Fibroblast of the aortic adventitia (primary cell): ENCODE results near the gene ABCA3. TPM values are rescaled to one million over a fixed set of nuclear protein-coding genes. Genes with fewer than 3 reads are reported as not detected.

ENCODE experiments used
- DNase-seq: peaks from one replicate; pipeline ENCODE4 v3.0.0-alpha.2; 2010; ENCODE audit warnings: low read depth
- H3K4me3 ChIP-seq: 2 replicates; pipeline ENCODE4 v1.5.1; 2011; ENCODE audit warnings: low read depth, mild to moderate bottlenecking, control low read depth, low read length, moderate library complexity
- CTCF ChIP-seq: IDR thresholded peaks from 2 replicates; pipeline ENCODE4 v1.5.1; 2011; ENCODE audit warnings: mild to moderate bottlenecking, low read length, control low read depth, inconsistent platforms; ENCODE audit not compliant: insufficient read depth
- total RNA-seq: library from RNA; depleted of rRNA; stranded (reverse); fragments of >200 nt; gene quantifications from 2 replicates; pipeline ENCODE4 v1.2.3, GENCODE V29; 2012; ENCODE audit warnings: low replicate concordance

Gene ABCA3
- total RNA-seq, 1 donor: 1.8 TPM

DNA sequence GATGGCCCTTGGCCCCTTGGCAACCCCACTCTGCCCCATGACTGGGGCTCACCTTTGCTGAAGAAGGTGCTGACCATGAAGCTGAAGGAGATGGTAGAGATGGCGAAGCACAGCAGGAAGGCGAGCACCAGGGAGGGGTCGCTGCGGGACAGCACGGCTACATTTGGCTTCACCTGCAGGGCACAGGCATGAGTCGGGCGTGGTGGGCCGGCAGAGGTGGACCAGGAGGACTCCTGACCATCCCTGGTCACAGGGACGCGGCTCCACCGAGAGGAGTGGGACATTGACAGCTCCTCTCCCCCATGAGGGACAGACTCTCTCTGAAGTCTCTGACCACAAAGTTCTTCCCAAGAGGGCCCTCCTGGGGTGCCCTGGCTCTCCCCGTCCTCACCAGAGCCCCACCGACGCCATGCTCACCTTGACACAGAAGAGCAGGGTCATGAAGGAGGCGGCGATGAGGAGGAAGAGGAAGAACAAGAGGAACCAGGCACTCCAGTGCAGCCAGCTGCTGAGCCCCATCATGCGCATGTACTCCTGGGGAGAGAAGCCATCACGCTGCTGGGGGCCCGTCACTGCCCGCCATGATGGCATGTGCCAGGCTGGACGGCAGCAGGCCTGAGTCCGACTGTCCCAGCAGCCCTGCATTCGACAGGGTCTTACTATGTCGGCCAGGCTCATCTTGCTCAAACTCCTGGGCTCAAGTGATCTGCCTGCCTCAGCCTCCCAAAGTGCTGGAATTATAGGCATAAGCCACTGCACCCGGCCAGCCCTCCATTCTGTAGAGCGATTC is 23.1 kb downstream of the ABCA3 start:
- no peak for DNase-seq
- H3K4me3 ChIP-seq: no peak overlapping the region
- TF ChIP-seq CTCF: no peak

- no peak for DNase-seq
- TF ChIP-seq CTCF: no peak
- H3K4me3 ChIP-seq: no peak overlapping the region
Measured at GRCh38 chr16:2308089-2308962, 32.2 kb downstream of the ABCA3 start.

DNA sequence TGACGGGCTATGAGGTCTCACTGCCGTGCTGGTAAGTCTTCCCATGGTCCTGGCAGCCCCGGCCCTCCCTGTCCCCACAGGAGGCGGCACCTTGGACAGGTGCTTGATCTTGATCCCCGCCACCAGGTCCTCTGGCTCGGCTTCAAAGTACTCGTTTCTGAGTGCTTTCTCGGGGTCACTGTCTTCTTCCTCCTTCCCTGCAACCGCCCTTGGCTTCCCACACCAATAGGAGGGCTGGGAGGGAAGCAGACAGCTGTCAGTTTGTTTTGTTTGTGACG is 40.7 kb downstream of the ABCA3 start:
- no peak for TF ChIP-seq CTCF
- no peak for DNase-seq
- no peak overlapping the region for H3K4me3 ChIP-seq

DNA sequence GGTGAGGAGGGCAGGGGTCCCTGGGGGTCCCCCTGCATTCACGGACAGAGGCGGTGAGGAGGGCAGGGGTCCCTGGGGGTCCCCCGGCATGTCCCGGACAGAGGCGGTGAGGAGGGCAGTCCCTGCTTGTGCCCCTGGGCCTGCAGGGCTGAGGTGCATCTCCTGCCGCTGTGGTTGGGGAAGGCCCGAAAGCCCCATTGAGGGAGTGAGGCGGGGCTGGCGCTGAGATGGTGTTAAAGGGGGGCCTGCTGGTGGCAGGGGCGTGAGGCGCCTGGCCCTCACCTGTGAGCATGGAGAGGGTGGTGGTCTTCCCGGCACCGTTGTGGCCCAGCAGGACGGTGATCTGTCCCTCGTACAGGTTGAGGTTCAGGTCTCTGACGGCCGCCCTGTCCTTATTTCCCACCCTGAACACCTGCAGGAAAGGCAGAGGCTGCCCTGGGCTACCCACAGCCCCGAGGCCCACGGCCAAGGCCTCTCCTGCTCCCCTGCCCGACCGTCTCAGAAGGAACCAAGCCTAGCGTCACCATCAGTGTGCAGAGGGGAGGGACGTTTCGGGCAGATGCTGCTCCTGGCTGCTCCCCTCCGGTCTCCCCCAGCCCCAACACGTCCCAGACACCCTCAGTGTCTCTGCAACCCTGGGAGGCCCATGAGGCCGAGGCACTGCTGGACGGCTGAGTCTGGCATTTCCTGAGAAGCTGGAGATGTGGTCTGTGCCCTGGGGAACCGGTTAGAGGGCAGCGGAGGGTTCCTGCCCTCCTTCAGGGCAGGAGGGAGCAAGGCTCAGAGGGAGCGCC is 41.2 kb downstream of the ABCA3 start:
- H3K4me3 ChIP-seq: no peak overlapping the region
- TF ChIP-seq CTCF: no peak
- no peak for DNase-seq

GRCh38 chr16:2298621-2299020 is 41.9 kb downstream of the ABCA3 start:
- no peak overlapping the region for H3K4me3 ChIP-seq
- TF ChIP-seq CTCF: no peak
- no peak for DNase-seq

DNA sequence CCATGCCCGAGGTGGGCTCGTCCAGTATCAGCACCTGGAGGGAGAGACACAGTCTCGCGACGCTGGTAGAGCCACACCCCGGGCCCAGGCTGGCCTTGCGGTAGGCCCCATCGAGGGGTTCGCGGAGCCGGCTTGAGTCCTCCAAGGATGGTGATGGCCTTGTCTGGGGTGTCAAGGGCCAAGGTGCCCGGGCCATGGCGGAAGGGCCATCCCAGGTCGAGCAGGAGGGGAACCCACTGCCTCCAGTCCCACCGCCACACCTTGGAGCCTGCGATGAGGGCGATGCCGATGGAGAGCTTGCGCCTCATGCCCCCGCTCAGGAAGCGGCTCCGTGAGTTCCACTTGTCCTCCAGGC is 43.0 kb downstream of the ABCA3 start:
- no peak for TF ChIP-seq CTCF
- H3K4me3 ChIP-seq: no peak overlapping the region
- no peak for DNase-seq
